Stimulated activated CD4-positive, alpha-beta T cell treated with anti-CD3 and anti-CD28 coated beads, TNF-alpha, amount 100 ng/mL, for 1 hour (primary cell): ENCODE data around the gene SEMA5B.

Experiments
- DNase-seq, 3 donors: peaks; one replicate each; pipeline ENCODE4 v3.0.0-alpha.2; 2020; ENCODE audit warnings: low read depth in 3 of 3, low spot score in 1 of 3

SEMA5B gene

DNA sequence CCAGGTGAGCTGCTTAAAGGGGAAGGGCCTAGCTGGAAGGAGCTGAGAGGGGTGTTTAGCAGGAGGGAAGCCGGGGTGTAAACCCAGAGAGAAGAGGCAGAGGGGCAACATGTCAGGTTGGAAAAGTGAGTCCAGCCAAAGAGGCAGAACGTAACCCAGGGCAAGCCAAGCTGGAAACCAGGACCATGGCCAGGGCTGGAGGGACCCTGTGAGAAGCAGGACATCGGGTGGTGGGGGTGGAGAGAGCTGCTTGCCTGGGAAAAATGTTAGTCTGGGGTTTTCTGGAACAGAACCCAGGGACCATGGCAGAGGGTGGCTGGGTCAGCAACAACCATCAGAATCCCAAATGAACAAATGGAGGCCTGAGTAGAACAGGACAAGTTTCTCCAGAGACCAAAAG, 32.6 kb downstream of the SEMA5B start:
- no peak for DNase-seq

DNA sequence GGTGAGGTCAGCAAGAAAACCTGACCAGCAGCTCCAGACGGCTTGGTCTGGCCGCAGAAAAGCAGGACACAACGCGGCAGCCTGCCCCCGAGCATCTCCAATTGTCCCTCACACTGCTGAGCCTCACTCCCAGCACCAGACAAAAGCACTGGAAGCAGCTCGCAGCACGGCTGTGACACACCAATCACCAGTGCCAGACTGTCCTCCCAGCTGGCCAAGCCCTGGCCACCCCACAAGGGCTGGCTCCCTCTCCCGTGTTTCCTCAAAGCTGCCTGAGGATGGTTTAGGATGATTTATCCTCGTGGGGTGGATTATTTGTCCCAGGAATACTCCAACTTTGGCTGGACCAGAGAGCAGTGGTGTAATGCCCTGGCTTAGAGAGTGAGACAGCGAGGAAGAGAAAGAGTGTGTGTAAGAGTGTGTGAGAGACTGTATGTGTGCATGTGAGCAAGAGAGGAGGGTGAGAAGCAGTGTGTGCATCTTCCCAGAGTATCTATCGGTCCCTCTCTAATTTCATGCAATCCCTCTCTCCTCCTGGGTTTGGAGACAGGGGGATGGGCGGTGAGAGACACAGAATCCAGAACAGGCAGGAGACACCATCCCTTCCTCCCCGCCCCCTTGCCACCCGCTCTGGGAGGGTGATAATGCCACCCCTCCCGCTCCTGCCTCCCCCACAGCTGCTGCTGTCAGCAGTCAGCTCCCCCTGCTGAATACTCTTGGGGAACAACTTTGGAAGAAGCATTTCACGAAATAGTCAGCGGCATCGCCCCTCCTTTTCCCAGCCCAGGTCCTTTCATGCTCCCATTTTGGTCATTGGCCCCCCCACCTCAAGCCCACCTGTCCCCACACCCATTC, 34.2 kb downstream of the SEMA5B start:
- DNase-seq = no peak

DNA sequence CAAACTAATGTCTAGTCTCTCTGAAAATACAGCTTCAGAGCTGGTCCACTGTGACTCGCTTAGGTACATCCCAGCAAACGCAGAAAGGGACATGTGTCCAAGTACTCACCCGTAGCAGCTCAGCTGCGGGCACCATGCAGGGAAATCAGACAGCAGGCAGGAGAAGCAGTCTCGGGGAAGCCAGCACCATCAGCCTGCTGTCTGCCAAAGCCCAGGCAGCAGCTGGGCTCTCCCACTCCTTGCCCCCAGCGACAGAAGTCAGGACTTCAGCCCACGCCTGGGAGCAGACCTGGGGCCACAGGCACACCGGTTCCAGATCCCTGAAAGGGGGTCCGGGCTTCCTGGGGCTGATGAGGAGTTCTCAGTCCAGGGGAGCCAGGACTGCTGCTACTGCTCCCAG, 34.9 kb downstream of the SEMA5B start:
- no peak for DNase-seq

DNA sequence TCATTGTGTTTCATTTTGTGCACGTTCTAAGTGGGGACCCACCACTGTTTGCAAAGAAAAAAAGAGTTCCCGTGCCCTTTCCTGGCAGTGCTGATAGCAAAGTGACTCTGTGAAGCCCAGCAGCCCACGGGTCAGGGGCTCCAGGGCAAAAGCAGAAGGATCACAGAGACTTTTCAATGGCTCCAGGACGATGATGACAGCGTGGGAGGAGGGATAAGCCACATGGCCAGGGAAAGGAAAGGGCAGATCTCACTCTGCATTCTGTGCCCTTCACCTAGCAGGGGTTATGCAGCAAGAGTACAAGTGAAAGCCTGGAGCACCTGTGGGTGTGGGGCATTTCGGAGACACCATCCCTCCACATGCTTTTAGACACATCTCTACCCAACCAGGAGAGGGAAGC, 35.4 kb downstream of the SEMA5B start:
- no peak for DNase-seq

DNA sequence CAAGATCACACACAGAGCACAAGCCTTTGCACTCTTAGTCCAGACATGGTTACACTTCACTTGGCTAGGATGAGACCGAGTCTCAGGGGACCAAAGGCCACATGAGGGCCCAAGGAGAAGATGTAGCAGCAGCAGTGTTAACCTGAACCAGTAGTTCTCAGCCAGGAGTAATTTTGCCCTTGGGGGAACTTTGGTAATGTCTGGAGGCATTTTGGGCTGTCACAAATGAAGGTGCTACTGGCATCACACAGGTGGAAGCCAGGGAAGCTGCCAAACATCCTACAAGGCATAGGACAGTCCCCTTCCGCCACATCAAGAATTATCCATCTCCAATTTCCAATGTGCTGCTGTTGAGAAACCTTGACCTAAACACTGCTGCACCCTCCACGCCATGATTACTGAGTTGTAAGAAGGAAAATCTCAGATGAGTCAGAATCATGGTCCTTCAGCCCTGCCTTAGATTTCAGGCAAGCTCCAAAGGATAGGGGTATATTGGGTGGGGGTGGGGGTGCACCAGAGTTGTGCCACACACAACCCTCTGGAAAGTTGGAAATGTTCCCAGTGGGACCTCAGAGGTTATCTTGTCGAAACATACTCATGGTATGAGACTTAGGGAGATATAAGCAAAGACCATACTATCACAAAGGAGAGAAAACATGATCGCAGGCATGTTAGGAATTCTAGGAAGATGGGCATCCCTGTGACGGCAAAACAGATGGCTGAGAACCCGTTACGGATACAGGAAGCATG, 36.2 kb downstream of the SEMA5B start:
- no peak for DNase-seq

DNA sequence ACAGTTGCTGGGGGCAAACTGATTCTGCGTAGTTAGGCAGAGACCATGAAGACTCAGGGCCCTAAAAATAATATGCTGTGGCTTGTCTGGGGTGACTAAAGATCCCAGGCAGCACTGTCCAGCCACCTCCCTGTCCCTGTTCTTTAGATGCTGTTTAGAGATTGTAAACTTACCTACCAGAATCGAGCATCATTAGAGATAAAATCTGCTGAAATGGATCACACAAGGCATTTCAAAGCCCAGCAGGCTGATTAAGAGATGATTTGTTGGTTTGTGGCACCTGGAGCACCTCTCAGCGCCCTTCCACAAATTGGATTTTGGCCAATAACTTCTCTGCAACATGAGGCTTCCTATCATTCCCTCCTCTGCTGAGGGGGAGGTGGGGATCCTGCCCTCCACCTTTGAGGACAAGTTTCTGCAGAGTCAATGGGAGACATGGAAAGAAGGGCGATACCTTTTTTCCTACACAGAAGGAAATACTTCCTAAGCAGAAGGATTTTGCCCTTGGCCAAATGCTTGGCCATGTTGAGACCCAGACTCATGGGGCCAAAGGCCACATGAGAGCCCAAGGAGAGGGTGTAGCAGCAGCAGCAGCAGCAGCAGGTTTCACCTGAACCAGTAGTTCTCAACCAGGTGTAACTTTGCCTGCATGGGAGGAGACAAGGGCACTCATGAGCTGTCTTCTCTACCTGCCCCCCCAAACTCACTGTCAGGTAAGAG, 37.5 kb downstream of the SEMA5B start:
- no peak for DNase-seq

DNA sequence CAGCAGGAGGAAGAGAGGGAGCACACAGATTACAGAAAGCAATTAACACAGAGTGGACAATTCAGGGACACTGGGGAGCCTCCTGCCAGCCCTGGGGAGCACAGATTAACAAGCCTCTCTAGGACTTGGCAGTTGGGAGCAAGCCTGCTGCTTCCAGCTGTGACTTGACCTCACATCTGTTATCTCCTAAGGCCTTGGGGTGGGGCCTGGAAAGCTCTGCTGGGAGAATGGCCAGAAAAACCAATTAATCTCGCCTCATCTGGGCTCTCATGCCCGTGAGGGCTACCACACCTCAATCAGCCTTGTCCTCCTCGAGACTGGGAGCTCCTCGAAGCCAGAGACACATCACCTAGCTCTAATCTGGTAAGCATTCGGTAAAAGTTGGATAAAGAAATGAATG, 39.1 kb downstream of the SEMA5B start:
- DNase-seq = no peak

DNA sequence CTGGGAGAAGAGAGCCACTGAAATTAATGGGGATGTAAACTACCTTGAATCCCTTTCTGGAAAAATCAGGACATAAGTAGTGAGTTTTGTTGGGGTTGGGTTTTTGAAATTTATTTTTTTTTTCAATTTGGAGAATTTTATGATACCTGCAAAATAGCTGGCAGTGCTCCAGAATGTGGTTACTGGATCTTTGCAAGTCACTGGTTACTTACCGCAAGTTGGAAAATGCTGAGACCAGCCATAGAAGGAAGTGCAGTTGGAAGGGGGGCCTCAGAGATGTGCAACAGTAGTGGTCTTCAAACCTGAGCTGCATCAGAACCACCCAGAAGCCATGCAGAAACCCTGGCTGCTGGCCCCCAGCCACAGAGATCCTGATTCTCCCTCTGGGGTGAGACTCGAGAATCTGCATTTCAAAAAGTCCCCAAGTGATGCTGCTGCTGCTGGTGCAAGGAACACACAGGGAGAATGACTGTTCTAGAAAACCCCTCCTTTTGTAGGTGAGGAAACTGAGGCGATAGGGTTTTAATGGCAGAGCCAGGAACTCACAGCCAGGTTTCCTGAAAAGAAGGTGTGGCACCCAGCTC, 39.7 kb downstream of the SEMA5B start:
- DNase-seq = no peak

DNA sequence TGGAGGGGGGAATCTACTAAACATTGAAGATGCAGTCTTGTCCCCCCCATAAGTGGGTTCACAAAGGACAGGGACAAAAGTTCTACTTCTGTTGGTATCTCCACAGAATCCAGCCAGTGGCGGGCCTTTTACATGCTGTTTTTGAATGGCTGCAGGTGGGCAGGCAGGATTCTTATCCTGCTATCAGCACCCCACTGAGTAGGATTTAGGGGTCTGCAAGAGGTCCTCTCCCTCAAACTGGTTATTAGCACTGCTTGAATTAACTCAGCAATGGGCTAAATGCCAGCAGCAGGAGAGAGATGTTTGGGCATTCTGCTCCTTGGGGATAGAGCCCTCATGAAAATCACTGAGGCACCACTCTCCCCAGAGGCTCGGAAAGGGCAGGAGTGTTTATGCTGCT, 40.3 kb downstream of the SEMA5B start:
- no peak for DNase-seq

DNA sequence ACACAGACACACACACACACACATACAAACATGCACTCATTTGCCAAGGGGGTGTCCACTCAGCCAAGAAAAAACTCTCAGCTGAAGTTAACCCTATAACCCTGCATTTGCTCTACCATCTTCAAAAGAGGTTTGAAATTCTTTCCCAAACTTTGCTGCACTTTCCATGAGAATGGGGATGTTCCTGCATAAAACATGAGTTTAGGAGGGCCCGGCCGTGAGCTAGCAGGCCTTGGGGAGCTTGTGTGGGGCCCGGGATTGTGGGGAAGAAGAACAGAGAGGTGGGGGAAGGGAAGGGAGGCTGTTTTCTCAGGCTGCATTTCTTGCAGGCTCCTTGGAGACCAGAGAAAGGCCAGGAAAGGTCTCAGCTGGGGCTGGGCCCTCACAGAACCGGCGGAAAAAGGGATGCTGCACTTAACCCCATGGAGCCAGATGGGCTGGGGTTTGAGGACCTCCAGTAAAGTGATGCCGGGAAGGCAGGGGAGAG, 40.8 kb downstream of the SEMA5B start:
- DNase-seq = no peak

DNA sequence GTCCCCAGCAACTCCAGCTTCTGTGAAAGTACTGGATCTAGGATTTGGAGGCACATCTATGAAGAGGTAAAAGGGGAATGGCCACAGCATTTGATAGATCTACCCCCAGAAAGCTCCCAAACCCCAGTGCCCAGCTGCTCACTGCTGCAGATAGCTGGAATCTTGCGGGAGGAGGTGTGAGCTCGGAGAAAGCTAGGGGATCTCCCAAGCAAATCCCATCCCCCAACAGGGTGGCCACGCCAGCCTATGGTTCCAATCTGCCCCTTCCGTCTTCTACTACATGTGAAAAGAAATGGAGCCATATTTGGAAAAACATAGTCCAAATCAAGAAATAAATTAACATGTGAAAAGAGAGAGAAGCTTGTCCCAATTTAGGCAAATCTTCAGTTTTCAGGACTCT, 42.0 kb downstream of the SEMA5B start:
- DNase-seq = no peak

DNA sequence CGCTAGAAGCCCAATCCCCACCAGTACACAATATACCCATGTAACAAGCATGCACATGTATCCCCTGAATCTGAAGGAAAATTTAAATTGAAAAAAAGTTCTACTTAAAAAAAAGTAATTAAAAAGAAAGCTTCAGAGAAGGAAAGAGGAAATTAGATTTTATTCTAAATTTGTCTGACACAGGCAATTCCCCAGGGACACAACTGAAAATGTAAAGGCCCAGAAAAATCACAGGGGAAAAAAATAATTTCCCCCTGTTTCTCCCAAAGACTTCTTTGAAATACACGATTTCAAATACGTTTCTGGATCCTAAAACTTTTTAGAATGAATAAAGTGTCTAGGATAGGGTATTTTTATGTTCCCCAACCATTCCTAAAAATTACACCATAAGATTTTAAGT, 42.9 kb downstream of the SEMA5B start:
- DNase-seq = no peak

DNA sequence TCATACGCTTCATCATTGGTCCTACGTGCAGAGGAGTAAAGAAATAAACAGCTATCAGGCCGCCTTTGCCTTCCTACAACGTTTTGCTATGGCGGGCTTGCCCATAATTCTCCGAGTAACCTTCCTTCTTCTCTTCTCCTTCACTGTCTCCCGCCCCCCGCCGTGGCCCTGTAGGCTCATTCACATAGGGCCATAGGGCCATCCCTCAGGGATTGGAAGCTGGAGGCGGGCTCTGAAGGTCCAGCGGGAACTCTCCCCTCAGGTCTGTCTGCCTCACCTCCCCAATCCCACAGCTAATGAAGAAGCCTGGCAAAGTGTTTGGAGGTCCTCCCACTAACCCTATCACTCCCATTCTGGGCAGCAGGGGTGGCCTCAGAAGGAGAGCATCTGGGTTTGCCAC, 43.6 kb downstream of the SEMA5B start:
- no peak for DNase-seq

DNA sequence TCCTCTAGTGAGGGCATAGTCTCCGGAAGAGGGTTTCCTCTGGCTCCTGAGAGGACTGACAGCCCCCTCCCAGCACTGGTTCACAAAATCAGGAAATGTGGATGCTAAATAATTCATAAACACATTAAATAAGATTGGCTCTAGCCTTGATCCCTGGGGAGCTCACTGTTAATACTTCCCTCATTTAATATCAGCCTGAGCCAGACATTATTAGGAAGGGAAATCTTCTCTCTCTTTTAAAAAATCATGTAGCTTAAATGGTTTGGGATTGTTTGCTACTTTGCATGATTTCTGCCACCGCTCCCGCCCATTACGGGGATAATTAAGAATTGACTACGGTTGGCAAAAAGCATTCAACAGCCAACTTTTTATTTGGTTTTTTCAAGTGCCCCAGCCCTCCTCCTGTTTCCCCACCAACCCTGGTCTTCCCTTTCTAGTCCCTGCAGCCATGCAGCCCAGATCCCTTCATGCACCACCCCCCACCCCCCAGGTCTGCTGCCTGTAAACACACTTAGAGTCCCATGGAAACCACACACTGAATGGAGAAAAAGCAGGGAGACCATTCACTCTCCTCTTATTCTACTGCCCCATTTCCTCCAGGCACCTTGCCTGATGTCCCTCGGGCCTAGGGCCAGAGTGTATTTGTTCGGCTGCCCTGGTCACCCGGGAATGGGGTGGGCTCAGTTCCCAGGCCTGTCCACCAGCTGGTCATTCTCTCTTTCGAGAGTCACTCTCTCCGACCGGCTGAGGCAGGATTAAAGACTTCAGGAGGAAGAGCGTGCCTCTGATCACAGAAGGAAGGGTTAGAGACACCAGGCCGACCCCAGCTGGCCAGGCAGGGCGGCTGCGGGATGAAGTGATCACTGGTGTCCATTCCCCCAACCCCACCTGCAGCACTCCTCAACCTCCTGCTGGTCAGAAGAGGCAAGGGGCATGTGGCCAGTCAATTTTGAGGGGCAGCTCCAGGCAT, 45.1 kb downstream of the SEMA5B start:
- DNase-seq = no peak

DNA sequence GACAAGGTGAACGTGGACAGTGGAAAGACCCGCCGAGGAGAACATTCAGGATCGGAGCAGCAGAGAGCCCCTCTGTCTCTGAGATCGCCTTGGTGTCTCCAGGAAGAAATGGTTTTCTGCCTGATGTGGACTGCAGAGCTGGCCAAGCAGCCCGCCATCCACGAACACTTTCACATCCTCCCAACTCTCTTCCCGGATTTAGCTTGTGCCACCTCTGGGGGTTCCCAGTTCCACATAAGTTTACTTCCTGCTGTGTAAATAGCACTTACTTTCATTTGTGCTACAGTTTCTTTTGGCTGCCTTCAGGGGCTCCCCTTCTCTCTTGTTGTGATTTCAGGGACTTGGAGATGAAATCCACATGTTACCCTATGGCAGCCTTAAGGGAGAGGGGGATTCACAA, 48.4 kb downstream of the SEMA5B start:
- DNase-seq = no peak

DNA sequence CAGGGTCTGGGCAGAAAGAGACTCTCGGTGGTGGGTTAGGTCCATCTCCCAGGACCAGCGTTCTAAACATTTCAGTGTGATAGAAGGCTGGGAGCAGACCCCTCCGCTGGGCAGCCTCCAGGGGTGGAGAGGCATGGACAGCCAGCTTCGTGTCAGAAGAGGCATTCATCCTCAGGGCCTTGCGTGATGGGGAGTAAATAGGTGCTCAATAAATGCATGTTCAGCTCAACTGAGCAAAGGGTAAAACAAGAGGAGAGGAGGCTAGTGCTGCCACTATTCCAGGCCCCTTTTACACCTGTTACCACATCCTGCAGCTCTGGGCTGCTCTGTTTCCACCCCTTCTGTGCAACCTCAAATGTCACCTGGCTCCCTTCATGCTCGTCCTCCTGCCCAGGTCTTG, 49.0 kb downstream of the SEMA5B start:
- DNase-seq = no peak

DNA sequence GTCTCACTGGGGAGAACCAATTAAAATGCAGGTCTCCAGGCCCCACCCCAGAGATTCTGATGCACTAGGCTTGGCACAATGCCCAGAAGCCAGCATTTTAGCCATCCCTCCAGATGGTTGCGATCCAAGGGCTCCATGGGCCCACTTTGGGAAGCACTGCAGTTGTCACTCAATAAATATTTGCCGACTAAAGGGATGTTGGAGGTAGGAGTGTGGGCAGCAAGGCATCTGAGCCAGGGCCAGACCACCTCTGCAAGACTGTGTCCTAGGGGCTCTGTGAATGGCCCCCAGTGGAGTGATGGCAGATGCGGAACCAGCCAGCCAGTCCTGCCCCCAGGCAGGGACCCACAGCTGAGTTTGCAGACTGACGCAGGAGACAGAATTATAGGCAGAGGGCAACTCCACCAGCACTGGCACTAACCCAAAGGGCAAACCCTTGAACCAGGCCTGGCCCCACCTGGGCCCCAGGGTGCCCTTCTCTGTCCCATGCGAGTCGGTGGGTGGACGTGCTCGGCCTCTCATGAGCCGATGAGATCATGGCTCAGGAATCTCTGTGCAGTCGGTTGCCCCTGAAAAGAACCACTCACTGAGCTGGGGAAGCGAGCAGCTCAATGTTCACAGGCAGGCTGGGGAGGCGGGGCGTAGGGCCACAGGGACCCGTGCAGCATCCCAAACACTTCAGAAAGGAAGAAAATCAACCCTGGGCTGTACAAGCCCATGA, 49.7 kb downstream of the SEMA5B start:
- DNase-seq = no peak

DNA sequence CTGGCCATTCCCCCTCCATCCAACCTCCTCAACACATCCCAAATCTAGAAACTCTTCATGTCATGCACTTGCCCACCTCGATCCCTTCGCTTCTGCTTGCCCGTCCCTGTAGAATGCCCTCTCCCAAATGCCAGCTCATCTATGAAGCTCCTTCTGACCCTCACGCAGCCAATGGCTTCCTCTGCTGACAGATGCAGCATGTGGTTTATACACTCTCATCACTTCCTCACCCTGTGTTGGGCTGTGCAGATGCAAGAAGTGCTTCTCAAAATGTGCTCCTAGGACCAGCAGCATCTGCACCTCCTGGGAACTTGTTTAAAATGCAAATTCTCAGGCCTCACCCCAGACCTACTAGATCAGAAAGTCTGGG, 51.7 kb downstream of the SEMA5B start:
- no peak for DNase-seq

DNA sequence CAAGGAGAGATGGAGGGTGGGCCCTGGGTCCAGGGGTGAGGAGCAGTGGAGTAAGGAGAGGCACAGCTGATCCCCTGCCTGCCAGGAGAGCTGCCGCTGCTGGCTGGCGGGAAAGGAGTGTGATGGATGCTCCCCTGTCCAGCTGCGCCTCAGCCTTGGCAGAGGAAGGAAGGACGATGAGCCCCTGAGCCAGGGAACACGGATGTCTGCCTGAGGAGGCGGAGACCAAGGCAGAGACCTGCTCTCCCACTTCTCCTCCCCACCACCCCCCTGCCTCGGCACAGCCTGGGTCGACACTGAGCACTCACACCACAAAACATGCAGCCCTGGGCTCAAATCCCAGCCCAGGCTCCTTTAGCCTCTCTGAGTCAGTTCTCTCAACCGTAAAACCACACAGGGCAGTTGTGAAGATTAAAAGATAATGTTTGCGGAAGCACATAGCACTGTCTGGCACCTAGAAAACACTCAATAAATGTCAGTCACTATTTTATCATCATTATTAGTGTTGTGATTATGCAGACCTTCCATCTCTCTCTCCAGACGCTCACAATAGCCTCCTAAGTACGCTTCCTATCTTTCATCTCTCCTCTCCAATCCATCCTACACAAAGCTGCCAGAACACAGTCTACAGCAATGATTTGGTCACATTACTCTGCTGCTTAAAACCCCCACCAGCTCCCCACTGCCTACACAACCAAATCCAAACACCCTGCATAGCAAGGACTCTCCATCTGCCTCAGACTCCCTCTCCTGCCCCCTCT, 52.2 kb downstream of the SEMA5B start:
- no peak for DNase-seq
